SK-N-DZ (cell line): ENCODE results near the gene SBF2.
"Not testable (repeated sequence)": the region's sequence is repeated elsewhere in the genome, so short reads cannot be mapped to it uniquely, and the experiment has no call there.

Experiments
- DNase-seq: peaks from one replicate; pipeline ENCODE4 v3.0.0-alpha.2; 2015; ENCODE audit warnings: low spot score

The SBF2 gene

GRCh38 chr11:9903579-9903978 is 390.4 kb downstream of the SBF2 start:
- DNase-seq, result no peak

- DNase-seq, result no peak
Measured at GRCh38 chr11:9901943-9902342, 392.1 kb downstream of the SBF2 start.

- DNase-seq, result not testable (repeated sequence)
Measured at GRCh38 chr11:9900253-9900652, 393.8 kb downstream of the SBF2 start.

- DNase-seq, result no peak
Measured at GRCh38 chr11:9899676-9900075, 394.3 kb downstream of the SBF2 start.

- DNase-seq, result no peak
Measured at GRCh38 chr11:9896902-9897301, 397.1 kb downstream of the SBF2 start.

- DNase-seq, result no peak
Measured at GRCh38 chr11:9895006-9895405, 399.0 kb downstream of the SBF2 start.

GRCh38 chr11:9893474-9893873 is 400.5 kb downstream of the SBF2 start:
- no peak for DNase-seq

GRCh38 chr11:9888938-9889337 is 405.1 kb downstream of the SBF2 start:
- no peak for DNase-seq

GRCh38 chr11:9887472-9887871 is 406.5 kb downstream of the SBF2 start:
- no peak for DNase-seq

GRCh38 chr11:9886595-9886994 is 407.4 kb downstream of the SBF2 start:
- no peak for DNase-seq

GRCh38 chr11:9884601-9885000 is 409.4 kb downstream of the SBF2 start:
- DNase-seq, result no peak

- no peak for DNase-seq
Measured at GRCh38 chr11:9880657-9881056, 413.4 kb downstream of the SBF2 start.

- DNase-seq, result no peak
Measured at GRCh38 chr11:9878936-9879335, 415.1 kb downstream of the SBF2 start.

GRCh38 chr11:9876331-9876730 is 417.7 kb downstream of the SBF2 start:
- DNase-seq, result no peak

GRCh38 chr11:9875862-9876261 is 418.2 kb downstream of the SBF2 start:
- DNase-seq, result no peak

- no peak for DNase-seq
Measured at GRCh38 chr11:9875399-9875798, 418.6 kb downstream of the SBF2 start.

GRCh38 chr11:9874466-9874865 is 419.6 kb downstream of the SBF2 start:
- DNase-seq, result no peak

GRCh38 chr11:9868641-9869040 is 425.4 kb downstream of the SBF2 start:
- no peak for DNase-seq

- no peak for DNase-seq
Measured at GRCh38 chr11:9862981-9863380, 431.0 kb downstream of the SBF2 start.

GRCh38 chr11:9861860-9862725 is 431.9 kb downstream of the SBF2 start:
- peak; percentile 66 for DNase-seq

GRCh38 chr11:9859554-9860305 is 434.3 kb downstream of the SBF2 start:
- DNase-seq, result no peak

GRCh38 chr11:9858822-9859221 is 435.2 kb downstream of the SBF2 start:
- DNase-seq, result no peak

- no peak for DNase-seq
Measured at GRCh38 chr11:9858218-9858617, 435.8 kb downstream of the SBF2 start.
